Gastroesophageal sphincter (tissue), 3 donors: Measurements from ENCODE around the gene GRIK3.
"Not testable (repeated sequence)": the region's sequence is repeated elsewhere in the genome, so short reads cannot be mapped to it uniquely, and the experiment has no call there.

ENCODE experiments used
- POLR2AphosphoS5 ChIP-seq: sonication (generic); formaldehyde crosslinking; IDR thresholded peaks from one replicate; pipeline ENCODE4 v1.6.1; 2017; ENCODE audit warnings: antibody characterized with exemption
- TF ChIP-seq, protein P1 (sequence below), 4 experiments: fragments of 200-600 bp in 2 of 4; fragments of 450-650 bp in 2 of 4; sonication (generic) in 1 of 4; IDR thresholded peaks; one replicate each; pipeline ENCODE4 v1.5.1; 2017 to 2019; ENCODE audit warnings: antibody characterized with exemption in 4 of 4, mild to moderate bottlenecking in 2 of 4, moderate library complexity in 2 of 4

- not testable (repeated sequence) for TF ChIP-seq POLR2AphosphoS5
- TF ChIP-seq, protein P1, sequence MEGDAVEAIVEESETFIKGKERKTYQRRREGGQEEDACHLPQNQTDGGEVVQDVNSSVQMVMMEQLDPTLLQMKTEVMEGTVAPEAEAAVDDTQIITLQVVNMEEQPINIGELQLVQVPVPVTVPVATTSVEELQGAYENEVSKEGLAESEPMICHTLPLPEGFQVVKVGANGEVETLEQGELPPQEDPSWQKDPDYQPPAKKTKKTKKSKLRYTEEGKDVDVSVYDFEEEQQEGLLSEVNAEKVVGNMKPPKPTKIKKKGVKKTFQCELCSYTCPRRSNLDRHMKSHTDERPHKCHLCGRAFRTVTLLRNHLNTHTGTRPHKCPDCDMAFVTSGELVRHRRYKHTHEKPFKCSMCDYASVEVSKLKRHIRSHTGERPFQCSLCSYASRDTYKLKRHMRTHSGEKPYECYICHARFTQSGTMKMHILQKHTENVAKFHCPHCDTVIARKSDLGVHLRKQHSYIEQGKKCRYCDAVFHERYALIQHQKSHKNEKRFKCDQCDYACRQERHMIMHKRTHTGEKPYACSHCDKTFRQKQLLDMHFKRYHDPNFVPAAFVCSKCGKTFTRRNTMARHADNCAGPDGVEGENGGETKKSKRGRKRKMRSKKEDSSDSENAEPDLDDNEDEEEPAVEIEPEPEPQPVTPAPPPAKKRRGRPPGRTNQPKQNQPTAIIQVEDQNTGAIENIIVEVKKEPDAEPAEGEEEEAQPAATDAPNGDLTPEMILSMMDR (IDR thresholded peaks at IDR 0.05): not testable (repeated sequence)
Measured at GRCh38 chr1:36767429-36767828, 266.9 kb downstream of the GRIK3 start.
